ENCODE measurements around the gene C1S.

C1S gene

DNA sequence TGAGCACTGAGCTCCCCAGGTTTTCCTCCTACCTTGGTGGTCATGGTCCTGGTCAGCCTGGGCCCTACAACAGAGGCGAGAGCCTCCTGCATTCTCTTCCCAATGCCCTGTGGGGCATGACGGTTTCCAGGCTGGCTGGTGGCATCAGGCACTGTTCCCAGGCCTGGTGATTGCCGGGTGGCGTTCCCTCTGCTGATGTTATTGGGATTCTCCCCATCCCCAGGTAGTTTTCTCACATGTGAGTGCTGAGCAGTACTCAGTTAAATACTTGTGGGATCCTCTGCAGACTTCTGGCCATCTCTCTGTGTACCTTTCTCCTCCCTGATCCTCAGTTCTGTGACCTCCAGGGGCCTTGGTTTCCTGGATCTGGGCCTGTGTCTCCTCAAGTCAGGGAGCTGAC, 16.0 kb downstream of the C1S start:
- H3K9ac ChIP-seq = no peak overlapping the region
- H3K4me1 ChIP-seq (ENCODE audit: low read depth, poor library complexity, severe bottlenecking) = no peaks in the 10 kb centered on the region
- no peak overlapping the region for H3K4me2 ChIP-seq
- no peaks in the 10 kb centered on the region for H3K36me3 ChIP-seq (ENCODE audit: insufficient read depth)
- H3K27ac ChIP-seq = no peak overlapping the region
- no peaks in the 10 kb centered on the region for H3K27me3 ChIP-seq (ENCODE audit: insufficient read depth, low read depth)
- no peaks in the 10 kb centered on the region for H4K20me1 ChIP-seq (ENCODE audit: insufficient read depth)
- TF ChIP-seq CTCF (conservative IDR thresholded peaks at IDR 0.05; ENCODE audit: low read depth, low read length) = no peak
- H2AFZ ChIP-seq (ENCODE audit: low read depth) = no peak overlapping the region
- H3K4me3 ChIP-seq (IDR thresholded peaks at IDR 0.05; ENCODE audit: insufficient read depth, low read depth, low read length) = no peak overlapping the region
- H3K79me2 ChIP-seq (ENCODE audit: insufficient read depth, low read depth) = no peaks in the 10 kb centered on the region

- Histone ChIP-seq H4K20me1 (ENCODE audit: insufficient read depth) (no peaks in the 10 kb centered on the region), H3K27ac (no peak overlapping the region), H3K27me3 (ENCODE audit: insufficient read depth, low read depth) (no peaks in the 10 kb centered on the region), H2AFZ (ENCODE audit: low read depth) (no peak overlapping the region), H3K36me3 (ENCODE audit: insufficient read depth) (no peaks in the 10 kb centered on the region), H3K4me3 (IDR thresholded peaks at IDR 0.05; ENCODE audit: insufficient read depth, low read depth, low read length) (no peak overlapping the region), H3K4me1 (ENCODE audit: low read depth, poor library complexity, severe bottlenecking) (no peaks in the 10 kb centered on the region), H3K4me2 (no peak overlapping the region), H3K79me2 (ENCODE audit: insufficient read depth, low read depth) (no peaks in the 10 kb centered on the region), H3K9ac (no peak overlapping the region)
- no peak for TF ChIP-seq CTCF (conservative IDR thresholded peaks at IDR 0.05; ENCODE audit: low read depth, low read length)
These were observed 17.6 kb downstream of the C1S start for GRCh38 chr12:7078163-7078562.

GRCh38 chr12:7079826-7080125, 19.3 kb downstream of the C1S start:
- Histone ChIP-seq H3K4me2 (no peak overlapping the region), H3K4me1 (ENCODE audit: low read depth, poor library complexity, severe bottlenecking) (no peaks in the 10 kb centered on the region), H3K27ac (no peak overlapping the region), H4K20me1 (ENCODE audit: insufficient read depth) (no peaks in the 10 kb centered on the region), H3K27me3 (ENCODE audit: insufficient read depth, low read depth) (no peaks in the 10 kb centered on the region), H3K36me3 (ENCODE audit: insufficient read depth) (no peaks in the 10 kb centered on the region), H2AFZ (ENCODE audit: low read depth) (no peak overlapping the region), H3K79me2 (ENCODE audit: insufficient read depth, low read depth) (no peaks in the 10 kb centered on the region), H3K4me3 (IDR thresholded peaks at IDR 0.05; ENCODE audit: insufficient read depth, low read depth, low read length) (no peak overlapping the region), H3K9ac (no peak overlapping the region)
- no peak for TF ChIP-seq CTCF (conservative IDR thresholded peaks at IDR 0.05; ENCODE audit: low read depth, low read length)

DNA sequence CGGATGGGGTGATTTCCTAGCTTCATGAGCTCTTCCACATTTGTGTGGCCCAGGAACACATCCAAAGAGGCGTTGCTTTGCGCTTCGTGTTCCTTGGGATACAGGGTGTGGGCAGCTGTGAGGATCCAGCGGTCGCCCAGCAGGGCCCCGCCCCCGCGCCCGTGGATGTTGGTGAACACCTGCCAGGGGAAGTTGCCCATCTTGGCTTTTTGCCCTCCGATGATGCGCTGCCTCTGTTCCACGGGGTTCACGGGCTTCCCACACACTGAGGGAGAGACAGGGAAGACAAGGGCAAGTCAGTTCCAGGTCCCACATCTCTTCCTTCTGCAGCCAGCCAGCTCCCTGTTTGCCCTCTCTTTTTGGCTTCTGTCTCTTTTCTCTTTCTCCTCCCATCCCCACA, 20.5 kb downstream of the C1S start:
- H3K27me3 ChIP-seq (ENCODE audit: insufficient read depth, low read depth) = no peaks in the 10 kb centered on the region
- no peak overlapping the region for H3K4me3 ChIP-seq (IDR thresholded peaks at IDR 0.05; ENCODE audit: insufficient read depth, low read depth, low read length)
- H2AFZ ChIP-seq (ENCODE audit: low read depth) = no peak overlapping the region
- no peaks in the 10 kb centered on the region for H3K36me3 ChIP-seq (ENCODE audit: insufficient read depth)
- no peaks in the 10 kb centered on the region for H4K20me1 ChIP-seq (ENCODE audit: insufficient read depth)
- H3K9ac ChIP-seq = no peak overlapping the region
- no peak overlapping the region for H3K4me2 ChIP-seq
- H3K27ac ChIP-seq = no peak overlapping the region
- TF ChIP-seq CTCF (conservative IDR thresholded peaks at IDR 0.05; ENCODE audit: low read depth, low read length) = no peak
- no peaks in the 10 kb centered on the region for H3K79me2 ChIP-seq (ENCODE audit: insufficient read depth, low read depth)
- H3K4me1 ChIP-seq (ENCODE audit: low read depth, poor library complexity, severe bottlenecking) = no peaks in the 10 kb centered on the region

- Histone ChIP-seq H3K36me3 (ENCODE audit: insufficient read depth) (no peaks in the 10 kb centered on the region), H2AFZ (ENCODE audit: low read depth) (no peak overlapping the region), H3K27me3 (ENCODE audit: insufficient read depth, low read depth) (no peaks in the 10 kb centered on the region), H4K20me1 (ENCODE audit: insufficient read depth) (no peaks in the 10 kb centered on the region), H3K79me2 (ENCODE audit: insufficient read depth, low read depth) (no peaks in the 10 kb centered on the region), H3K27ac (no peak overlapping the region), H3K4me2 (no peak overlapping the region), H3K9ac (no peak overlapping the region), H3K4me3 (IDR thresholded peaks at IDR 0.05; ENCODE audit: insufficient read depth, low read depth, low read length) (no peak overlapping the region), H3K4me1 (ENCODE audit: low read depth, poor library complexity, severe bottlenecking) (no peaks in the 10 kb centered on the region)
- no peak for TF ChIP-seq CTCF (conservative IDR thresholded peaks at IDR 0.05; ENCODE audit: low read depth, low read length)
These were observed 22.6 kb downstream of the C1S start for GRCh38 chr12:7083125-7083524.

All from KMS-11 (cell line).